Fibroblast of peridontal ligament (primary cell): ENCODE data around the gene BRICD5.

Experiments
- DNase-seq: peaks from one replicate; pipeline ENCODE4 v3.0.0-alpha.2; 2010; ENCODE audit errors: extremely low read depth

BRICD5 gene

GRCh38 chr16:2180962-2181923 is 29.4 kb downstream of the BRICD5 start:
- no peak for DNase-seq

DNA sequence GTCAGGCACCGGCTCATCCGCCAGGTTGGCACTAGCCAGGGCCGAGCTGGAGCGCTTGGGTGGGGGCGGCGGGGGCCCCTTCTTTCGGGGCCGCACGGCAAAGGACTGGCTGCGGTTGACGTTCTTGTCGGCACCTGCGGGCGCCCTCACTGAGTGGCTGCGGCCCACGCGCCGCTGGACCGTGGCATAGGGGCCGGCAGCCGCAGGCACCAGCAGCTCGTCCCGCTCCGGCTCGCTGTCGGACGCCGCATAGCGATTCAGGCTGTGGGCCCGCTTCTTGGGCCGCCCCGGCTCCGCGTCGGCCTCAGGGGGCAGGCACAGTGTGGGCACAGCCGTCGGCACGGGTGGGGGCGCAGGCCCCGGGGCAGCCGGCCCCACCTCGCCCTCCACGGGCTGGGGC is 30.2 kb downstream of the BRICD5 start:
- no peak for DNase-seq

DNA sequence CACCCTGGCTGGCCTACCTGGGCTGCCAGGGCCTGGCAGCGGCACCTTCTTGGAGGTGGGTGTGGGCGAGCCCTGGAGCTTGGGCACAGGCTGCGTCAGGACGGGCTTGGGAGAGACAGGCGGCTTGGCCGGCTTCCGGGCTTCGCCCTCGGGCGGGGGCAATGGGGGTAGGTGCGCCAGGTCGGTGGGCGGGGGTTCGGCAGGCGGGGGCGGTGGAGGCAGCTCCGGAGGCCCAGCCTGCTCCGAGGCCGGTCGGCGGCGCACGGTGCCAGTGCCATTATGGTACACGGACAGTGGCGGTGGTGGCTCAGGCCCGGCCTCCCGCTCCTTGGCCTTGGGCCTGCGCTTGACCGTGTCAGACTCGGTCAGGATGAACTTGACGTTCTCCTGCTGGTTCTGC is 31.1 kb downstream of the BRICD5 start:
- DNase-seq: no peak

DNA sequence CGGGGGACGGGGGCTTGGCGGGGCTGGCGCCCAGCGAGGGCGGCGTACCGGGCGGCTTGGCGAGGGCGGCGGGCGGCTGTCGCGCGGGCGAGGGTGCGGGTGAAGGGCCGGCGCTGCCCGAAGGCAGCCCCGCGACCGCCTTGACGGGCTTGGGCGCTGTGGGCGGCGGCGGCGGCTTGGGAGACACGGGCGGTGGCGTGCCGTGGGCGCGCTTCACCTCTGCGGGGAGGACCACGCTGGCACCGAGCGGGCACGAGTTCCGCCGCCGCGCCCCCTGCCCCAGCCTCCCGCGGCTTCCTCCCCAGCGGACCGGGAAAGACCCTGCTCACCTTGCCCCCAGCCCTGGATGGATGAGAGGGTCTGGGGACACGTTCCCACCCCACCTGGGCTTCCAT is 31.6 kb downstream of the BRICD5 start:
- DNase-seq: no peak

- DNase-seq: no peak
These were observed 32.1 kb downstream of the BRICD5 start for GRCh38 chr16:2178321-2179106.

- no peak for DNase-seq
These were observed 33.1 kb downstream of the BRICD5 start for GRCh38 chr16:2177561-2177960.

- DNase-seq: no peak
These were observed 33.6 kb downstream of the BRICD5 start for GRCh38 chr16:2177101-2177500.

GRCh38 chr16:2176047-2176446 is 34.6 kb downstream of the BRICD5 start:
- DNase-seq: no peak

GRCh38 chr16:2175454-2175853 is 35.2 kb downstream of the BRICD5 start:
- no peak for DNase-seq

GRCh38 chr16:2174396-2175131 is 36.1 kb downstream of the BRICD5 start:
- DNase-seq: no peak

DNA sequence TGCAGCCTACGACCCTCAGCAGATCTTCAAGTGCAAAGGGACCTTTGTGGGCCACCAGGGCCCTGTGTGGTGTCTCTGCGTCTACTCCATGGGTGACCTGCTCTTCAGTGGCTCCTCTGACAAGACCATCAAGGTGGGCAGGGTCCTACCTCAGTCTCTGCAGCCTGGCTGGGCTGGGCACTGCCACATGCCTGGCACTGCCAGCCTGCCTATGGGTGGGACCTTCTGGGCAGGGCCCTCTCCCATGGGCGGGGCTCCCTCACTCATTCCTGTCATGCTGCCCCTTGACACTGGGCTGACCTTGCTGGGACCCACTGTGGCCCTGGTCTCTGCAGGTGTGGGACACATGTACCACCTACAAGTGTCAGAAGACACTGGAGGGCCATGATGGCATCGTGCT is 36.7 kb downstream of the BRICD5 start:
- DNase-seq: no peak

DNA sequence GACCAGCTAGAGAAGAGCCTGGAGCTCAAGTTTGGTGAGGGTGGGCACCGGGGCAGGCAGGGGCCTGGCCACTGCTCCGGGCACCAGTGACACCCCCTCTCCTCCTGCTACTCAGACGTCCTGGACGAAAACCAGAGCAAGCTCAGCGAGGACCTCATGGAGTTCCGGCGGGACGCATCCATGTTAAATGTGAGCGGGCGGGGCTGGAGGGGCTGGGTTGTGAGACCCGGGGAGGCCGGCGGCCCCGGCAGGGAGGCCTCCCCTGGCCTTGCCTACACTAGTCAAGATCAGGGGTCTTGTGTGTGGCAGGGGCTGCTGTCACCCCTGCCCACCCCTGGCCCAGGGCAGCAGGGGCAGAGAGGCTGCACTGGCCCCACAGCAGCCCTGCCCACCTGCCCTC is 37.3 kb downstream of the BRICD5 start:
- no peak for DNase-seq

DNA sequence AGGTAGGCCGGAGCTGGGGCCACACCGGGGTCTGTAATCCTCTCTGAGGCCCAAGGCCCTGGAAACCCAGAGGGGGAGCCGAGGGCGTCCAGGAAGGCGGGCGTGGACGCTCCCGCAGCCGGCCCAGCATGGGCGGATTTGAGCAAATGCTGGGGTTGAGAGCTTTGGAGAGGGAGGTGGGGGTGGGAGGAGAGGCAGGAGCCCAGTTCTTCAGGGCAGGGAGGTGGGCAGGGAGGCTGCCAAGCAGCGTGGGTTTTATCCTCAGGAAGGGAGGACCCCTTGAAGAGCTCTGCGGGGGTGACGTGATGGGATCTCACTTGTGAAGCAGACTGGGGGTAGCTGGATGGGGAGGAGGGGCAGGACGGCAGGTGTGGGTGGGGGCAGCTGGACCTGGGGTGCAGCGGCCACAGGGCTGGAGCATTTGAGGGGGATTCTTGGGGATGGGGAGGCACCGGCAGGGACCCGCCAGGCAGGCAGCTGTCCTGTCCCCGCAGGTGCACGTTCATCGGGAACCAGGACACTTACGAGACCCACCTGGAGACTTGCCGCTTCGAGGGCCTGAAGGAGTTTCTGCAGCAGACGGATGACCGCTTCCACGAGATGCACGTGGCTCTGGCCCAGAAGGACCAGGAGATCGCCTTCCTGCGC is 37.9 kb downstream of the BRICD5 start:
- no peak for DNase-seq

GRCh38 chr16:2171601-2172178 is 39.0 kb downstream of the BRICD5 start:
- no peak for DNase-seq

- DNase-seq: no peak
These were observed 39.9 kb downstream of the BRICD5 start for GRCh38 chr16:2170587-2171435.

- DNase-seq: no peak
These were observed 40.6 kb downstream of the BRICD5 start for GRCh38 chr16:2170080-2170479.

GRCh38 chr16:2167068-2167638 is 43.5 kb downstream of the BRICD5 start:
- DNase-seq: no peak

DNA sequence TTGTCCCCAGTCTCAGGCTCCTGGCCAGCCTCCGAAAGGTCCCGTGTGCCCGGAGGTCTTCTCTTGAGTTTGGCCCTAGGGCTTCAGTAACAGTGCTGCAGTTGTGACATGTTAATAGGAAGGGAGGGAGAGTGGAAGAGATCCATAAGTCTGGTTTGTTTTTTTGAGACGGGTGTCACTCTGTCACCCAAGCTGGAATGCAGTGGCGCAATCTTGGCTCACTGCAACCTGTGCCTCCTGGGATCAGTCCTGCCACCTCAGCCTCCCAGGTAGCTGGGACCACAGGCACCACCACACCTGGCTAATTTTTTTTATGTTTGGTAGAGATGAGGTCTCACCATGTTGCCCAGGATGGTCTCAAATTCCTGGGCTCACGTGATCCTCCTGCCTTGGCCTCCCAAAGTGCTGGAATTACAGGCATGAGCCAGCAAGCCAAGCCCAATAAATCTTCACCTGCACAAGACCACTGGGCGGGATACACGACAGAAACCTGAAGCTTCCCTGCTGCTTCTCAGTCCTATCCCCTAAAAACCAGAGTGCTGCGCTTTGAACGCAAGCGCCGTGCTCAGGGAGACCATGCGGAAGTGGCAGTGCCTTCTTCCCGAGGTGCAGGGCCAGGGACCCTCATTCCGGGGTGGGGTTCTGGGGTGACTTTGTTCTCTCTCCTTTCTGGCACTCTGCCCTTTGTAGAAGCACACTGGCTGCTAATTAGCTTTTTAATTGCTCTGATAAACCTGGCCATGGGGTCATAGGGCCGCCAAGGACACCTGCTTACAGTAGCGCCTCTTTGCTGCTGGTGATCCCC is 44.2 kb downstream of the BRICD5 start:
- no peak for DNase-seq

DNA sequence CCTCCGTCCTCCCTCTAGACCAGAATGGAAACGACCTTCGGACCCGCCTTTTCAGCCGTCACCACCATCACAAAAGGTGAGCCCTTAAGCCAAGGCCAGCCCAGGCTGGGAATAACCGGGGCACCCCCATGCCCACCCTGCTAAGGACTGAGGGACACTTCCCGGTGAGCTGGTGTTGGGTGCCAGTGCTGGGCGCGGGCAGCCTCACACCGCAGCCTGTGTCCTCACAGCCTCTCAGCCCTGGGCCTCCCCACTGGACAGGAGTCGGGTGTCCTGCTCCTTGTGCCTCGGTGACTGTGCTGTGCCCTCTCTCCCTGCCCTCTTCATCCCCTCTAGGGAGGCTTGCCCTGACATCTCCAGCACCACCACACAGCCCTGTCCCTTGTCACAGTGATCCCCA is 44.8 kb downstream of the BRICD5 start:
- DNase-seq: no peak
